Right renal cortex interstitium (tissue), 3 donors: ENCODE data around the gene HACD3. TPM values are rescaled to one million over a fixed set of nuclear protein-coding genes. Genes with fewer than 3 reads are reported as not detected.
"Not testable (repeated sequence)": the region's sequence is repeated elsewhere in the genome, so short reads cannot be mapped to it uniquely, and the experiment has no call there.

Experiments used
- DNase-seq, 3 donors: peaks; one replicate each; pipeline ENCODE4 v3.0.0-alpha.2; 2013; ENCODE audit warnings: low read depth in 3 of 3, low spot score in 2 of 3
- polyA plus RNA-seq, 3 donors: library from polyadenylated mRNA; unstranded; fragments of 120-200 nt; gene quantifications; one replicate each; pipeline ENCODE4 v1.2.1, GENCODE V29; 2013; ENCODE audit not compliant: insufficient read length in 3 of 3

The HACD3 gene
- polyA plus RNA-seq, 3 donors, result 183 to 199 (median 189) TPM

DNA sequence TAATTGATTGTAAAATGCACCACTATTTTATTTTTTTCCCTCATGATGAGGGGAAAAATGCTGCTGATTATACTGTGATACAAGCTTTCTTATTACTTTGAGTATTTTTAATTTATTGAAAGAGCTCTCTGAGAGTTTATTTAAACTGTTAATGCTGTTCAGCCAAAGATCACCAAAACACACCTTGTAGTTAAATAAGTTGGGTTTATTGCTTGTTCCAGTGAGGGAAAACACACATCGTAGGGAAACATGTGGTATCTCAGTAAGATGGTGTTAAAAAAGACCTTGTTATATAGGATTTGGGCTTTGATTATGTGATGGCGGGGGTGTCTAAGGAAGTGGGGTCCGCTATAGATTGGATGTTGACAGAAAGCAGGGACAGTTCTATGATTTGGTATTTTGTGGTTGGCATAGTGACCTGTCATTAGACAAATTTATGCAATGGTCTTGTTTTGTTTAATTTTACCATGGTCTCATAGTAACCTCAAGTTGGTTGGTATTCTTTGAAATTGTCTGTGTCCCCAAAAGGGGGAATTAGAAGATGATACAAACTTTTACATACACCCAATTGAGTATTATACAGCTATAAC lies 11.1 kb downstream of the HACD3 start:
- no peak for DNase-seq

DNA sequence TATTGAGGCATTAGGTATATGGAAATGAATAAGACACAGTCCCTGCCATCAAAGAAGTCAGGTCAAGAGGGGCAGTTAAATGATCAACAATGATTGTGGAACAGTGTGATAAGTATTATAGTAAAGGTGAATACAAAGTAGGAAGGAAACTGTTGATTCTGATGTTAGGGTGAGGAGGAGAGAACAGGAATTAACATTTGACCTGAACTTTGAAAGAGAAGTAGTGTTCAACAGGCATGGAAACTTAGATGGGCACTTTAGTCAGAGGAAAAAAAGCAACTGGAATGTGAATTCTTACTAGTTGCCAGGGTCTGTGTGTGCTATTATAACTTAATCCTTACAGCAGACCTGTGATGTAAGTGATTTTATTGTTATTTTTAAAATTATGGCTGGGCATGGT lies 17.6 kb downstream of the HACD3 start:
- no peak for DNase-seq

DNA sequence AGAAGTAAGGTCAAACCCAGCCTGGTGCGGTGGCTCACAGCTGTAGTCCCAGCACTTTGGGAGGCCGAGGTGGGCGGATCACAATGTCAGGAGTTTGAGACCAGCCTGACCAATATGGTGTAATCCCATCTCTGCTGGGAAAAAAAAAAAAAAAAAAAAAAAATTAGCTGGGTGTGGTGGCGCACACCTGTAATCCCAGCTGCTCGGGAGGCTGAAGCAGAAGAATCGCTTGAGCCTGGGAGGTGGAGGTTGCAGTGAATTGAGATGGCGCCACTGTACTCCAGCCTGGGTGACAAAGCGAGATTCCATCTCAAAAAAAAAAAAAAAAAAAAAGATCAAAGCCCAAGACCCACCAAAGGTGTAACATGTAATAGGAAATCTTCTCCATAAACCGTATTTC lies 19.0 kb downstream of the HACD3 start:
- not testable (repeated sequence) for DNase-seq

DNA sequence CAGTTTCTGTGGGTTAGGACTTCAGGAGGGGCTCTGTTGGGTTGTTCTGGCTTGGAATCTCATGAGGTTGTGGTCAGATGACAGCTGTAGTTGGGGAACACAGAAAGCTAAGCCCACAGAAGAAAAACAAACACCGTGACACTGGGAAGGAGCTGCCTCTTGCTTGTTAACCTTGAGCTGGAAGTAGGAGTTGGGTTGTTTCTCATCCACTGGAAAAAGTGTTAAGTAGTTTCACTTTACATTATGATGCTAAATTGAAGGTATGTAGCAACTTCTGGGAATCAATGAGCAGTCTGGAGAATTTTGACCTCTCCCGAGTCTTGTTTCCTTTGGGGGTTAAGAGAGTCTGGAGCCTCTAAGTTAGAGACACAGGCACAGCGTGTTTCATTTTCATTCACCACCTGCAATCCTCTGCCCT lies 20.4 kb downstream of the HACD3 start:
- no peak for DNase-seq

DNA sequence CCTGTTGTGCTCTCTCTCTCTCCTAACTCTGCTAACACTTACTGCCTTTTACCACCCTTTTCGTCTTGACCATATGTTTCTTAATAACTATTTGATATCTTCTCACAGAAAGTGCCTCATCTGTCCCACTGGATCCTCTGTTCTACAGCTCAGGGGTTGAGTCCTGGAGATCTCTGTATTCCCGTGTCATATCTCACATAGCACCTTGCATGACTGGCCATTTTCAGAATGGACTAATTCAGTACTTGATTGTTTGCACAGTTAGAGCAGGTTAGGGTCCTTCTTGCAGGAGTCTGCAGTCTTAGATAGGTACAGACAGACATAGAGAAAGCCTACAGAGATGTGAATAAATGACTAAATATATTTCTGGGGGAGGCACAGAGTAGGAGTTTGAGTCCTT lies 20.9 kb downstream of the HACD3 start:
- DNase-seq, result no peak

DNA sequence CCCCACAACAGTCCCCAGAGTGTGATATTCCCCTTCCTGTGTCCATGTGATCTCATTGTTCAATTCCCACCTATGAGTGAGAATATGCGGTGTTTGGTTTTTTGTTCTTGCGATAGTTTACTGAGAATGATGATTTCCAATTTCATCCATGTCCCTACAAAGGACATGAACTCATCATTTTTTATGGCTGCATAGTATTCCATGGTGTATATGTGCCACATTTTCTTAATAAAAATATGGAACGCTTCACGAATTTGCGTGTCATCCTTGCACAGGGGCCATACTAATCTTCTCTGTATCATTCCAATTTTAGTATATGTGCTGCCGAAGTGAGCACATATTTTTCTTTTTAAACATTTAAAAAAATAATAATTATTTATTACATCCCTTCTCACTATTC lies 22.6 kb downstream of the HACD3 start:
- DNase-seq, result not testable (repeated sequence)

DNA sequence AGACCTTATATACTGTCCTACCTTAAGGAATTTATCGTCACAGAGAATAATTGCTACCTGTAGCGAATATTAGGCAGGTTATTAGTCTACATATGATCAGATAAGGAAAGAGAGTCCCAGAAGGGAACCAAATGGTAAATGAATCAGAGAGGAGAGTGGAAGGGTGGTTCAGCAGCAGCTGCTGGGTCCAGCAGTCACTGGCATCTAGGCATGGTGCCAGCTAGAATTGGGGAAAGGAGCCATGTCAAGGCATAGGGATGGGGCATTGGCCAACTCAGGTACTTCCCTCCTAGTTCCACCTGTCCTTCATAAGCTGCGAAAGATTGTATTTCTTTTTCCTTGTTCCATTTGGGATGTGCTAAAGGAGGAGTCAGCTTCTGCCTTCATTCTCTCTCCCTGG lies 23.4 kb downstream of the HACD3 start:
- no peak for DNase-seq

DNA sequence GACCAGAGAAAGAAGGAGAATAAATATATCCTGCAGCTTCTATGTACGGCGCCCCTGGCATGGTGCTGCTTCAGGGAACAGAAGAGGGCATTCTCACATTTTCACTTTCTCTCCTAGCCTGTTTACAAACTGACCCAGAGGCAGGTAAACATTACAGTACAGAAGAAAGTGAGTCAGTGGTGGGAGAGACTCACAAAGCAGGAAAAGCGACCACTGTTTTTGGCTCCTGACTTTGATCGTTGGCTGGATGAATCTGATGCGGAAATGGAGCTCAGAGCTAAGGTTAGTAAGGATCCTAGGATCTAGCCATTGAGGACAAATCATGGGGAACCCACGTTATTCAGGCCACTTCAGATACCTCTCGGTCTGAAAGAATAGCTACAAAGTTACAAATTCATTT lies 26.4 kb downstream of the HACD3 start:
- no peak for DNase-seq

DNA sequence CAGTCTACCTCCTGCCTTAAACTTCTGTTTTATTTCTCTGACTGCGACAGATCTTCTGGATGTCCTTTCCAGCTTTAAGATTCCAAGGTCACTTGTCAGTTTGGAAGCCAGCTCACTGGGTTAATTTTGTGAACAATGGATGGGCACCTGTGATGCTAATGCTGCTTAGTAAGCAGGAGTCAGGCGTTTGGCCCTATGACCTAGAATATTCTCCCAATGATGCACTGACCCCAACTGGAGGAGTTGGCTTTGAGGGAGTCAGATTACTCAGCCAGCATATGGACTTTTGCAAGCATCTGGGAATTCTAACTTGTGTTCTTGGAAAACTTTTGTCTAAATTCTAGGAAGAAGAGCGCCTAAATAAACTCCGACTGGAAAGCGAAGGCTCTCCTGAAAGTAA lies 28.1 kb downstream of the HACD3 start:
- DNase-seq, result no peak

DNA sequence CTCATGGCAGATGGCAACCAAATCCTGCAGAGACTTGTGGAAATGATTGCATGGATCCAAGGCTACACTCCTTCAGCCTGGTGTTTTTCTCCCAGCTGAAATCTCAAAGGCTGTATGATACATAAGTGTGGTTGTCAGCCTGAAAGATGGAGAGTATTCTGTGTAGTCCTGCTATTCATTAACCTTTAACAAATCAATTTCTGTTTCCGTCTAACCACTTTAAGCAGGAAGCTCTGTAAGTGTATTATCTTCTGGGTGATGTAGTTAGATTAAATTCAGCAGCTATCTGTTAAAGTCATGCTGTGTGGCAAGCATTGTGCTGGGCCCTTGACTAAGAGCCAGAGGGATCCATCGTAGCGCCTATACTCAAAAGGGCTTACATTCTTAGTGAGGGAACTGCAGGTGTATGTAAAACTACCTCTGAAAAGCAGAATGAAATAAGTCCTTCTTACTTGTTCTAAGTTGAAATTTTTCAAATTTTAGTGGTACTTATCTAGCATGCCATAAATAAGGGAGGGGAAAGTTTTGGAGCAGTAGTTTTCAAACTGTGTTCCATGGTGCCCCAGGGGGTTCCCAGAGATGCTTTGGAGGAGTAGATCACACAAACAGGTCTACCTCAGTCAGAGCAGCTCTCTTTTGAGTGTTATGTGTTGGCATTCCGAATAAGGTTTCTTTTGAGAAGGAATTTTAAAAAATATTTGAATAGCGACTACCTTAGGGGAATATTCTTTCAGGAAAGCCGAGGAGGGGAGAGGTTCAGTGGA lies 28.9 kb downstream of the HACD3 start:
- no peak for DNase-seq

DNA sequence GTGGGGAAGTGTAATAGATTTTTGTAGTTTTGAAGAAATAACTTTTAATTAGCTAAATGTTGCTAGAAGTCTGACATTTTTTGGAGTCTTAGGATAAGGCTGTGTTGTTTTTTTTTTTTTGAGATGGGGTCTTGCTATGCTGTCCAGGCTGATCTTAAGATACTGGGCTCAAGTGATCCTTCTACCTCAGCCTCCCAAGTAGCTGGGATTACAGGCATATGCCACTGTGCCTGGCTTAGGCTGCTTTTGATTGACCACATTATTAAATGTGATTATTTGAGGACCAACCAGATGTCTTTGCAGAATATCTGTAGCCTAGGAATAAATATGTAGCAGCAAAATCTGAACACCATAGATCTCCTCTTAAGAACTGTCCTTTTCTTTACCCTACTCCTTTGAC lies 29.7 kb downstream of the HACD3 start:
- DNase-seq, result no peak

DNA sequence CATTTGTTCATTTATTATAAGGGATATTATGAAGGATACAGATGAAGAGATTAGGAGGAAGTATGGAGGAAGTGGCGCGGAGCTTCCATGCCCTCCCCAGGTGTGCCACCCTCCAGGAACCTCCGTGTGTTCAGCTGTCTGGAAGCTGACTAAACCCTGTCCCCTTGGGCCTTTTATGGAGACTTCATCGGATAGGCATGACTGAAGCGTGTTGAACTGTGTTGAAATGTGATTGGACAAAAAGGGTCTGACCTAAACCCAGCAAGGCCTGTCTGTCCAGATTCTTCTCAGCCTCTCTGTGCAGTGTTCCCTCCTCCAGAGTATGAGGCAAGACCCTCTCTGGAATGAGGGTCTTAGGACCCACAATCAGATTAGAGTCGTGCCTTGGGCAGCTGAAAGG lies 31.7 kb downstream of the HACD3 start:
- peak in 2 of 3 donors; percentile 16 to 27 for DNase-seq

DNA sequence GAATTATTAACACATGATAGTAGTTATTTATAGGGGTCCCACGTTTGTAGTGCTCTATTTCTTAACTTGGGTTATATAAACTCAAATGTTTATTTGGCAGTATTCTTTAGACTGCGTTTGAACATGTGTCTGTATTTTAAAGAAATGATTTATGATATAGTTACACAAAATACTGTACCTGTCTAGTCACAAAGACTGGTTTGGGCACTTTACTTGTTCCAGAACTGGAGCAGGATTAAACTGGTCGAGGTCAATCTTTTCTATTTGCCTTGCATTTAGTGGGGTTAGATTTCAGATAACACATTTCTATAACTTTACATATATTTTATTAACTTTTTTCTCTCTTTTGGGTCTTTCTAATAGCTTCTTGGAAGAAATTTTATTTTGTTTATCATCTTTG lies 39.5 kb downstream of the HACD3 start:
- DNase-seq, result no peak

DNA sequence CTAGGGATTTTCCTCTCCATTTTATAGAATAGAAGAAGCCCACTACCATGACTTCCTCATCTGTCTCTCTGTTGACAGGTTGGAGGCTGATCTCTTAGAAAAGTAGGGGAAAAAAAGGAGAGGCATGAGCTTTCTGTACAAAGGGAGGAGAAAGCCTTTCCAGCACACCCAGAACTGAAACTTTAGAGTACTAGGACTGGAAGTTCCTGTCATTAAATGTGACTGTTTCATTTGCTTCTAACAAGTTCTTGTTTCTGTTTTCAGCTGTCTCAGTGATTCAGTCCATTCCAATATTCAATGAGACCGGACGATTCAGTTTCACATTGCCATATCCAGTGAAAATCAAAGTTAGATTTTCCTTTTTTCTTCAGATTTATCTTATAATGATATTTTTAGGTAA lies 41.7 kb downstream of the HACD3 start:
- no peak for DNase-seq

DNA sequence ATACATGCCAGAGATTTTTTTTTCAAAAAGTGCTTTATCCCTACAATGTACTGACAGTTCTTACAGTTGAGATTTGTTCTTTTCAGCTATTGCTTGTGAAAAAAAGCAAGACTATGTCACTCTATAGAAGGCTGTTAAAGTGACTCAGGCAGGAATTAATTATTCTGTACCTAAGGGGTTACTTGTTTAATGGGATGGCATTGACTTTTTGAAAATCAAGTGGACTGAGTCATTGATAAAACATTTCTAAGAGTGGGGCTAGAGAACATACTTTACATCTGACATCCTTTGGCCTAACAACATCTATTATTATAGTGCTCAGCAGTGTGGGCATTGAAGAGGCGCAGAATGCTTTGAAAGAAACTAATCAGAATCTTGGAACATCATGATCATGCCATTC lies 46.4 kb downstream of the HACD3 start:
- no peak for DNase-seq

DNA sequence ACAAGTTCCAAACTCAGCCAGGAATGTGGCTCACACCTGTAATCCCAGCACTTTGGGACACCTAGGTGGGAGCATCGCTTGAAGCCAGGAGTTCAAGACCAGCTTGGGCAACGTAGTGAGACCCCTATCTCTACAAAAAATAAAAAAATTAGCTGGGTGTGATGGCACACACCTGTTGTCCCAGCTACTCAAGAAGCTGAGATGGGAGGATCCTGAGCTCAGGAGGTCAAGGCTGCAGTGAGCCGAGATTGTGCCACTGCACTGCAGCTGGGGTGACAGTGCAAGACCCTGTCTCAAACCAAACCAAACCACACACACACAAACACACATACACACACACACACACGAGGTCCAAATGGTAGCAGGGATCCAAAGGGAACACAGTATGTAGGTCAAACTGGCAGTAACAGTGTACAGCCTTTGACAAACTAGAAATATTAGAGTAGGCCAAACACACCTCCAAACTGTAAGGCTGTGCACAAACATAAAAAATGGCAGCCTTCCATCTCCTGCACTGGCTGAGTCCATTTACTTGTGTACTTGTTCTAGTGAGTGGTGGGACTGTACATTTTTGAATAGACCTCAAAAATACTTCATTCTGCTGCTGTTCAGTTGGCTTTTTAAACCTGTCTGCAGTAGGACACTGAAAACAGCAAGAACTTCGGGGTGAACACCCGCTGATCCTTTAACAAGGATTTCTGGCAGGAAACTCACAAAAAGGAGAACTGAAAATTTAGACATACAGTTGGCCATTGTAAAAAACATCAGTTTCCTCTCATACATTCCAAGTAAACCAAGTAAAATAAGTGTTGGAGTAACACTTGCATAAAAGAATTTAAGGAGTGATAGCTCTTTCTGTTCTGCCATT lies 47.1 kb downstream of the HACD3 start:
- no peak for DNase-seq

DNA sequence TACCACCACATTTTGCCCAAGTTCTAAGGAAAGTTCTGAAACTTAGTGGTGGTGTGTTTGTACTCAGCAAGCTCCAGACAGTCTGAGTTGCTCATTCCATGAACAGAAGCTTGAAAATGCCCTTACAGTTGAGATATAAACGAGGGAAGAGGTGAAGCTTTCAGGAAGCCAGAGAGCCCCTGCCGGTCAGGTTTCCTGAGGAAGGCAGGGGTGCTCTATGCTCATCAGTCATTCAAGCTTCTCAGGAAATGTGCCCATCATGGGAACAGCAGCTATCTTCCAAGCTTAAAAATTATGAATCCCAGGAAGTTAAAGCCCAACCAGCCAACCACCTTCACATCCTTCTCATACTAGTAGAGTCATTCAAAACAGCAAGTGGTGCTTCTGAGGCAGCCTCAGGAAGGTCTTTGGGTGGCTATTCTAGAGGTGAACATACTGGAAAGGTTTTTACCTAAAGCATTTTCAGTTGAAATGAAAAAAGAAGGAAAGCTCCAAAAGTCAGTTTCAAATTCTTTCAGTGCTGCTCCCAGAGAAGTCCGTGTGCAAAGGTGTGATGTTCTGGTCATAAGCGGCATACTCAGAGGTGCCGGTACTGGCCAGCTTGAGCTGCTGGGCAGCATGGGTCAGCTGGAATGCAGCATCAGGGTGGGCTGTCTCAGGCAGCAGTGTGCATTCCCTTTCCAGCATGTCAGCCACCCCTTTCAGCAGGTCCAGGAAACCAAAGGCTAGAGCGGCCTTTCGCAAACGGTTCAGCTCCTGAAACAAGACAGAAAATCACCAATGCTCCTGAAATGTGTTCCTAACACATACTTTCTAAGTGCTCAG lies 48.9 kb downstream of the HACD3 start:
- DNase-seq, result no peak

DNA sequence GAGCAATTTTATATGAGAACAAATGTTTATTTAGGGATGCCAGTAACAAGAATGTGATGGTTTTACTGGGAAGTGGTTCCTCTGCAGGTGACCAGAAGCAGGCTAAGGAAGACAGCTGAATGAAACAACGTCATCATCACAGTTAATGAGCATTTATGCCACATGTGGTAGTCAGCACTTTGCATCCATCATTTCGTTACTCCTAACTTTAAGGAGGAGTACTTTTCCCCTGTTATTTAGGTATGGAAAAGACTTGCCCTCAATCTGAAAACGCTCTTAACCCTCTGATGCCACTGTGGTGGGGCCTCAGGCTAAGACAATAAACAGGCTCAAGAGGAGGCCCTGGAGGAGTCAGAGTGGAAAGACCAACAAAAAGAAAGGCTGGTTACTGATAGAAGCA lies 49.5 kb downstream of the HACD3 start:
- DNase-seq, result no peak

DNA sequence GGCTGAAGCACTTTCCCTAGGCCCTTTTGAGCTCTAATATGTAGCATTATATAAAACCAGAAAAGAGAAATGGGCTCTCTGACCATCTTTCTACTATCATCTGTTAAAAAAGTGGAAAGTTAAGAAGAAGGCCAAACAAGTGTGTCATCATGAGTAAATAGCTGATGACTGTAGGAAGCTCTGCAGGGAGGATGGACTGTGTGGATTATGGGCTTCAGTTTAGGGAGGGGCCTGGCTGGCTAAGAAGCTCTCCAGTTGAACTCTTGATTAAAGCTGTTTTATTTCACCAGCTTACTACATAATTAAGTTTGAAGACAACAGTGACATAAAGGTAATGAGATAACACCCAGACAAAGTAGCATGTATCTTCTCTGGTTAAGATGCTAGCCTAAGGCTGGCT lies 50.0 kb downstream of the HACD3 start:
- DNase-seq, result no peak

DNA sequence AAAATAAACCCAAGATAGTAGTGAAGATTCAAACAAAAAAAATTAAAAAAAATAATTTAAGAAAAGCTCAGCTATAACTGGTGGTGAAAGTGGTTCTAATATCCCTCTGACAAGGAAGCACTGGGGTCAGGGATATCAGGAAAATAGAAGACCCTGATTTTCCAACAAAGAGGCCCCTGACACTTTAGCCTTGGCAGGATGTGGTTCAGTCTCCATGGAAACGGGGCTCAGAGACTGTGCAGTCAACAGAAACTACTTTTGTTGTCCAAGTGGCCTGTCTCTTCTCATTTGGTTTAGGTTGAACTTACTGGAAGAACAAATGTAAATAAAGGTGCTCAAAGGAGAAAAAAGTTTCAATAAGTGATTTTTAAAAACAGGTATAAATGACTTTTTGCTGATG lies 53.4 kb downstream of the HACD3 start:
- peak in 2 of 3 donors; percentile 9 to 13 for DNase-seq

DNA sequence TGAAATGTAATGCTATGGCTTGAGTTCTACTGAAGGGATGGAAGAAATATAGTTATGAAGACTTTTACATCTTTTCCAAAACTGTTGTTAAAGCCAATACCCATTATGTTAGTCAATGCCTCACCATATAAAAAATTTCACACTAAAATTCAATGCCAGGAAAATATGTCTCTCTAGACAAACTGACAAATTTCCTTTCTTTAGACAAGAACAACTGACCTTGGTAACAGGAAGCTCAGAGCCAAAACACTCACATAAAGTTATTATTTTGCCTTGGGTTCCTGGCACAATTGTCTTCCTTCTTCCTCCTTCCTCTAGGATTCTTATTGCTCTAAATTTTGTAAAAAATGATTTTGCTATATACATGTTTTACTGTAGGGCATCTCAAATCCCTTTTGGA lies 54.0 kb downstream of the HACD3 start:
- DNase-seq, result no peak
